ENCODE measurements around the gene PKNOX2. TPM values are rescaled to one million over a fixed set of nuclear protein-coding genes. Genes with fewer than 3 reads are reported as not detected.

The PKNOX2 gene
- total RNA-seq, 4 donors from 2014 or later = 0.83 to 4.1 (median 2.5) TPM

GRCh38 chr11:125364121-125364826 is 199.7 kb downstream of the PKNOX2 start:
- Histone ChIP-seq H3K36me3 (peaks cover 0 to 16% (median 4%) of the 10 kb centered on the region in 4 donors), H3K27me3 (no peaks in the 10 kb centered on the region), H3K4me1 (no peaks in the 10 kb centered on the region), H3K4me3 (no peak overlapping the region), H3K27ac (replicated peaks in 1 of 4) (no peak overlapping the region), H3K9me3 (no peaks in the 10 kb centered on the region)
- DNase-seq (ENCODE audit: extremely low spot score) = no peak
- WGBS = 70% methylated on average over 11 of the region's 11 CpGs
- TF ChIP-seq EP300 (IDR thresholded peaks at IDR 0.05) (no peak), POLR2AphosphoS5 (IDR thresholded peaks at IDR 0.05) (no peak)
- intact Hi-C loops (cut with DNase I) = no loop called here

- TF ChIP-seq CTCF (IDR thresholded peaks at IDR 0.05) = no peak
- TF ChIP-seq POLR2AphosphoS5 (IDR thresholded peaks at IDR 0.05) = no peak
- TF ChIP-seq EP300 (IDR thresholded peaks at IDR 0.05) = no peak
- no peak for TF ChIP-seq POLR2A (IDR thresholded peaks at IDR 0.05; ENCODE audit: low read depth)
- no peak for DNase-seq (ENCODE audit: extremely low spot score)
- Histone ChIP-seq H3K27ac (replicated peaks in 1 of 4) (no peak overlapping the region), H3K36me3 (peaks cover 0 to 24% (median 4%) of the 10 kb centered on the region in 4 donors), H3K4me1 (no peaks in the 10 kb centered on the region), H3K27me3 (no peaks in the 10 kb centered on the region), H3K9me3 (no peaks in the 10 kb centered on the region), H3K4me3 (no peak overlapping the region)
- intact Hi-C loops (cut with DNase I) = no loop called here
- WGBS = 85% methylated on average over 7 of the region's 7 CpGs
Measured at GRCh38 chr11:125365196-125365931, 200.8 kb downstream of the PKNOX2 start.

GRCh38 chr11:125367710-125368109 is 203.2 kb downstream of the PKNOX2 start:
- no peak for DNase-seq (ENCODE audit: extremely low spot score)
- Histone ChIP-seq H3K27me3 (no peaks in the 10 kb centered on the region), H3K27ac (replicated peaks in 1 of 4) (no peak overlapping the region), H3K9me3 (no peaks in the 10 kb centered on the region), H3K4me1 (peaks cover 0 to under 1% (median 0%) of the 10 kb centered on the region in 4 donors), H3K4me3 (no peak overlapping the region), H3K36me3 (peaks cover 0 to 24% (median 4%) of the 10 kb centered on the region in 4 donors)
- intact Hi-C loops (cut with DNase I) = no loop called here
- WGBS = 96% methylated on average over 6 of the region's 8 CpGs
- TF ChIP-seq CTCF (IDR thresholded peaks at IDR 0.05) (no peak), POLR2AphosphoS5 (IDR thresholded peaks at IDR 0.05) (no peak), EP300 (IDR thresholded peaks at IDR 0.05) (no peak), POLR2A (IDR thresholded peaks at IDR 0.05; ENCODE audit: low read depth) (no peak)

GRCh38 chr11:125368757-125369156 is 204.2 kb downstream of the PKNOX2 start:
- intact Hi-C loops (cut with DNase I) = no loop called here

More at GRCh38 chr11:125368757-125369156, 204.2 kb downstream of the PKNOX2 start:
- H3K27me3 ChIP-seq = no peaks in the 10 kb centered on the region
- no peak for DNase-seq (ENCODE audit: extremely low spot score)
- TF ChIP-seq CTCF (IDR thresholded peaks at IDR 0.05) (no peak), POLR2AphosphoS5 (IDR thresholded peaks at IDR 0.05) (no peak), POLR2A (IDR thresholded peaks at IDR 0.05; ENCODE audit: low read depth) (no peak)
- peaks cover 0 to 6% (median 1%) of the 10 kb centered on the region in 4 donors for H3K4me1 ChIP-seq
- no peak overlapping the region for H3K4me3 ChIP-seq
- H3K9me3 ChIP-seq = no peaks in the 10 kb centered on the region
- H3K27ac ChIP-seq (replicated peaks in 1 of 4) = no peak overlapping the region
- WGBS = 95% methylated on average over 4 of the region's 4 CpGs
- peaks cover 0 to 24% (median 4%) of the 10 kb centered on the region in 4 donors for H3K36me3 ChIP-seq

All from esophagus muscularis mucosa (tissue), 4 donors.